MM.1S (cell line): ENCODE data around the gene CLMP.

Experiments
- EZH2 ChIP-seq: fragments of 300-600 bp; sonication (generic); optimal IDR thresholded peaks from 2 replicates; pipeline ENCODE3; 2017; ENCODE audit warnings: low read depth, mild to moderate bottlenecking, antibody characterized with exemption, low read length, mixed read lengths
- EZH2phosphoT487 ChIP-seq: fragments of 300-600 bp; sonication (generic); IDR thresholded peaks from 2 replicates; pipeline ENCODE4 v1.6.1; 2018; ENCODE audit warnings: antibody characterized with exemption, low read length
- TF ChIP-seq, protein P1 (sequence below): fragments of 300-600 bp; sonication (generic); IDR thresholded peaks from 2 replicates; pipeline ENCODE4 v1.5.1; 2016; ENCODE audit warnings: antibody characterized with exemption, low read length, mixed read lengths

DNA sequence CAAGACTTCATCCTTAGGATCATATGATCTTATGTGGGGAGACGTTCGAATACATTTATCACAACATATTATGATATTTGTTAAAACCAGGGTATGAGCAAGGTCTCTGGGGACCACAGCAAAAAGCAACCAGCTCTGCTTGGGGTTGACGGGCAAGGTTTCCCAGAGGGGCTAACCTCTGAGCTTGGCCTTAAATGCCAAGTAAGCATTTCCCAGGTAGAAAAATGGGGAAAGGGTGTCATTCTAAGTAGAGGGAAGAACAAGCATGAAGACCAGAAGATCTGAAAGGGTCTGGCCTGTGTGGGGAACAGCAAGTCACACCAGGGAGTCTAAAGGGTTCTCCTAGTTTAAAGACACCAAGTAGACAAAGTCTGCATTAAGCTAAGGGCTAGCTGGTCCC lies 24.1 kb downstream of the CLMP start:
- TF ChIP-seq, protein P1, sequence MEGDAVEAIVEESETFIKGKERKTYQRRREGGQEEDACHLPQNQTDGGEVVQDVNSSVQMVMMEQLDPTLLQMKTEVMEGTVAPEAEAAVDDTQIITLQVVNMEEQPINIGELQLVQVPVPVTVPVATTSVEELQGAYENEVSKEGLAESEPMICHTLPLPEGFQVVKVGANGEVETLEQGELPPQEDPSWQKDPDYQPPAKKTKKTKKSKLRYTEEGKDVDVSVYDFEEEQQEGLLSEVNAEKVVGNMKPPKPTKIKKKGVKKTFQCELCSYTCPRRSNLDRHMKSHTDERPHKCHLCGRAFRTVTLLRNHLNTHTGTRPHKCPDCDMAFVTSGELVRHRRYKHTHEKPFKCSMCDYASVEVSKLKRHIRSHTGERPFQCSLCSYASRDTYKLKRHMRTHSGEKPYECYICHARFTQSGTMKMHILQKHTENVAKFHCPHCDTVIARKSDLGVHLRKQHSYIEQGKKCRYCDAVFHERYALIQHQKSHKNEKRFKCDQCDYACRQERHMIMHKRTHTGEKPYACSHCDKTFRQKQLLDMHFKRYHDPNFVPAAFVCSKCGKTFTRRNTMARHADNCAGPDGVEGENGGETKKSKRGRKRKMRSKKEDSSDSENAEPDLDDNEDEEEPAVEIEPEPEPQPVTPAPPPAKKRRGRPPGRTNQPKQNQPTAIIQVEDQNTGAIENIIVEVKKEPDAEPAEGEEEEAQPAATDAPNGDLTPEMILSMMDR = no peak
- TF ChIP-seq EZH2 (no peak), EZH2phosphoT487 (no peak)
